HCT116 (cell line): ENCODE measurements around the gene SLC12A7. TPM values are rescaled to one million over a fixed set of nuclear protein-coding genes. Genes with fewer than 3 reads are reported as not detected.
"Not testable (repeated sequence)": the region's sequence is repeated elsewhere in the genome, so short reads cannot be mapped to it uniquely, and the experiment has no call there.

Source experiments
- ATAC-seq: fragments of 200-7000 bp; cut with Tn5 transposase; 2 replicates; pipeline ENCODE4 v1.9.1; 2020; ENCODE audit warnings: mild to moderate bottlenecking, moderate library complexity
- BruUV-seq: library from RNA; stranded (reverse); fragments of 400-500 nt; replicated peaks from 2 replicates; lab custom pipeline; 2021; lab: Mats Ljungman, UMichigan
- CTCF ChIA-PET: fragments of 300-600 bp; sonication (Branson Sonifier 250); formaldehyde crosslinking; loops from one replicate; lab custom pipeline; 2021; ENCODE audit warnings: antibody characterized with exemption; lab: Charles Lee
- POLR2A ChIA-PET: fragments of 300-600, 350-600 bp; sonication (Branson Sonifier 250); formaldehyde crosslinking; loops from one replicate; lab custom pipeline; 2021; ENCODE audit warnings: antibody characterized with exemption; lab: Charles Lee
- RAD21 ChIA-PET, 2 experiments: fragments of 300-600 bp; sonication (Branson Sonifier 250); formaldehyde crosslinking; loops; one replicate each; lab custom pipeline; 2023; ENCODE audit warnings: low total read pairs in 2 of 2; ENCODE audit not compliant: uncharacterized antibody in 2 of 2, unreplicated experiment in 2 of 2, low non-redundant PET in 1 of 2; lab: Charles Lee
- DNase-seq: peaks from one replicate; pipeline ENCODE4 v3.0.0-alpha.2; 2010; ENCODE audit warnings: low read depth, low spot score
- H2AFZ ChIP-seq: fragments of 200-600 bp; shearing (Covaris generic), sonication (generic); 2 replicates; pipeline ENCODE4 v1.6.1; 2017; ENCODE audit warnings: low read depth, mixed run types, mixed read lengths, antibody characterized with exemption, low read length; ENCODE audit not compliant: poor library complexity, severe bottlenecking
- H3K27ac ChIP-seq: 2 replicates; pipeline ENCODE4 v1.5.1; 2012; ENCODE audit warnings: low read depth, low read length
- H3K27me3 ChIP-seq: fragments of 200-600 bp; sonication (generic); 2 replicates; pipeline ENCODE4 v1.6.1; 2016; ENCODE audit warnings: mixed run types, low read length, mixed read lengths; ENCODE audit not compliant: insufficient read depth
- H3K36me3 ChIP-seq, 2 experiments: fragments of 200-500 bp in 1 of 2; fragments of 200-600 bp in 1 of 2; sonication (Bioruptor generic) in 1 of 2; sonication (generic) in 1 of 2; 2 replicates each; pipeline versions ENCODE4 v1.5.1 to v1.6.1; 2014 to 2016; ENCODE audit warnings: low read length in 2 of 2, inconsistent platforms in 1 of 2, mixed read lengths in 1 of 2, mixed run types in 1 of 2; ENCODE audit not compliant: insufficient read depth in 2 of 2, control insufficient read depth in 1 of 2
- H3K4me1 ChIP-seq, 2 experiments: fragments of 200-600 bp in 1 of 2; sonication (generic) in 1 of 2; 2 replicates each; pipeline versions ENCODE4 v1.5.1 to v1.6.1; 2012 to 2017; ENCODE audit warnings: low read length in 2 of 2, inconsistent platforms in 1 of 2, mild to moderate bottlenecking in 1 of 2, mixed read lengths in 1 of 2, mixed run types in 1 of 2, moderate library complexity in 1 of 2; ENCODE audit not compliant: insufficient read depth in 2 of 2, control insufficient read depth in 1 of 2
- H3K4me2 ChIP-seq: fragments of 200-600 bp; sonication (generic); 2 replicates; pipeline ENCODE4 v1.6.1; 2017; ENCODE audit warnings: mixed run types, low read length, mixed read lengths
- H3K4me3 ChIP-seq, 2 experiments: fragments of 200-600 bp in 1 of 2; sonication (generic) in 1 of 2; replicated peaks in 1 of 2; 2 replicates each; pipeline ENCODE4 v1.5.1; 2011 to 2016; ENCODE audit warnings: low read length in 2 of 2, control low read depth in 1 of 2, low read depth in 1 of 2, mild to moderate bottlenecking in 1 of 2, mixed read lengths in 1 of 2, mixed run types in 1 of 2
- H3K79me2 ChIP-seq: fragments of 200-600 bp; sonication (generic); 2 replicates; pipeline ENCODE4 v1.6.1; 2017; ENCODE audit warnings: mild to moderate bottlenecking, mixed run types, low read length, moderate library complexity, mixed read lengths; ENCODE audit not compliant: insufficient read depth
- H3K9ac ChIP-seq: fragments of 200-600 bp; sonication (generic); 2 replicates; pipeline ENCODE4 v1.6.1; 2016; ENCODE audit warnings: low read length, mixed read lengths
- H3K9me2 ChIP-seq: fragments of 200-600 bp; sonication (generic), shearing (Covaris generic); 2 replicates; pipeline ENCODE4 v1.6.1; 2017; ENCODE audit warnings: mixed run types, mild to moderate bottlenecking, moderate library complexity; ENCODE audit not compliant: insufficient read depth
- H3K9me3 ChIP-seq, 2 experiments: fragments of 200-500 bp in 1 of 2; fragments of 200-600 bp in 1 of 2; sonication (Bioruptor generic) in 1 of 2; sonication (generic) in 1 of 2; 2 replicates each; pipeline ENCODE4 v1.6.1; 2014 to 2017; ENCODE audit warnings: low read length in 2 of 2, mixed read lengths in 2 of 2, inconsistent platforms in 1 of 2, low read depth in 1 of 2, mild to moderate bottlenecking in 1 of 2, mixed run types in 1 of 2, moderate library complexity in 1 of 2; ENCODE audit not compliant: control insufficient read depth in 1 of 2, insufficient read depth in 1 of 2
- H4K20me1 ChIP-seq: fragments of 200-600 bp; sonication (generic), shearing (Covaris generic); 2 replicates; pipeline ENCODE4 v1.6.1; 2017; ENCODE audit warnings: mixed run types, mild to moderate bottlenecking, moderate library complexity; ENCODE audit not compliant: insufficient read depth
- CEBPB ChIP-seq: IDR thresholded peaks from 2 replicates; pipeline ENCODE4 v1.6.1; 2012; ENCODE audit warnings: low read depth
- ELF1 ChIP-seq: IDR thresholded peaks from 2 replicates; pipeline ENCODE4 v1.6.1; 2012; ENCODE audit warnings: low read depth, borderline replicate concordance
- EZH2 ChIP-seq: fragments of 200-600 bp; sonication (generic); IDR thresholded peaks from 2 replicates; pipeline ENCODE4 v1.6.1; 2017; ENCODE audit warnings: antibody characterized with exemption, mixed run types
- EZH2phosphoT487 ChIP-seq: fragments of 200-600 bp; IDR thresholded peaks from 2 replicates; pipeline ENCODE4 v1.6.1; 2018; ENCODE audit warnings: antibody characterized with exemption, borderline replicate concordance
- POLR2A ChIP-seq: IDR thresholded peaks from 2 replicates; pipeline ENCODE4 v1.7.0; 2011; ENCODE audit warnings: borderline replicate concordance; ENCODE audit not compliant: insufficient read depth, insufficient read length; ENCODE audit errors: extremely low read depth
- SIN3A ChIP-seq: IDR thresholded peaks from 2 replicates; pipeline ENCODE4 v1.6.1; 2012; ENCODE audit warnings: low read depth
- SP1 ChIP-seq: IDR thresholded peaks from 2 replicates; pipeline ENCODE4 v1.6.1; 2012; ENCODE audit warnings: low read depth
- YY1 ChIP-seq: IDR thresholded peaks from 2 replicates; pipeline ENCODE4 v1.6.1; 2011; ENCODE audit warnings: low read length, low read depth, moderate library complexity, mild to moderate bottlenecking; ENCODE audit not compliant: insufficient replicate concordance; ENCODE audit errors: extremely low read depth
- ZNF274 ChIP-seq: fragments of 200-500 bp; sonication (Bioruptor generic); IDR thresholded peaks from 2 replicates; pipeline ENCODE4 v1.6.1; 2014; ENCODE audit warnings: mild to moderate bottlenecking, low read depth, low read length, inconsistent platforms
- intact Hi-C: fragments of 100-400 bp; cut with micrococcal nuclease; formaldehyde crosslinking; loops from 2 replicates; pipeline ENCODE4 v1.10.0; 2022
- total RNA-seq: library from RNA; stranded (reverse); gene quantifications from one replicate; pipeline ENCODE4 v1.2.1, GENCODE V29; 2021; ENCODE audit not compliant: unreplicated experiment
- TF ChIP-seq, protein P1 (sequence below): IDR thresholded peaks from 2 replicates; pipeline ENCODE4 v1.6.1; 2011; ENCODE audit warnings: mild to moderate bottlenecking, low read length, moderate library complexity; ENCODE audit not compliant: insufficient replicate concordance; ENCODE audit errors: extremely low read depth
- TF ChIP-seq, protein P2 (sequence below): IDR thresholded peaks from 2 replicates; pipeline ENCODE4 v1.6.1; 2012
- TF ChIP-seq, protein P3 (sequence below), 3 experiments: fragments of 200-600 bp in 1 of 3; sonication (generic) in 1 of 3; IDR thresholded peaks in 2 of 3; conservative IDR thresholded peaks in 1 of 3; 2 replicates each; pipeline ENCODE4 v1.5.1; 2012 to 2017; ENCODE audit warnings: low read depth in 2 of 3, low read length in 2 of 3, antibody characterized with exemption in 1 of 3, borderline replicate concordance in 1 of 3, control low read depth in 1 of 3, mild to moderate bottlenecking in 1 of 3, mixed read lengths in 1 of 3, mixed run types in 1 of 3, moderate library complexity in 1 of 3; ENCODE audit not compliant: insufficient read depth in 1 of 3
- TF ChIP-seq, protein P4 (sequence below): IDR thresholded peaks from 2 replicates; pipeline ENCODE4 v1.6.1; 2012; ENCODE audit warnings: low read depth

SLC12A7 gene
- total RNA-seq, 1 experiment from 2014 or later: 29.6 TPM

DNA sequence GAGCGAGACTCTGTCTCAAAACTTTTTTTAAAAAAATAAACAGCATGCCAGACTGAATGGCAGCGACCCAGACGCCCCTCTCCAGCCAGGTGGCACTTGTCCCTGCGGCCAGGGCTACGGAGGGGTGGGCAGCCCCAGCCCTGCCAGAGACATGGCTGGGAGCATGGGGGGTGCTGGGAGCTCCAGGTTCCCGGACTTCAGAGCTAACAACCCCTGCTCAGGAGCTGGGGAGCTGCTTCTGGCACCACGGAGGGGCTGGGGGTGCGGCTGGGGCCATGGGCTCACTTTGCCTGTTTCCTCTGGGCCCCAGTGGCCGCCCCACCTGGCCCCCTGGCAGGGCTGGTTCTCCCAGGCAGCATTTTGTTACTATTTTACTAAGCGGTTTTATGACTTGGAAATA lies 49.9 kb downstream of the SLC12A7 start:
- Histone ChIP-seq H3K4me3 (no peak overlapping the region), H4K20me1 (no peaks in the 10 kb centered on the region), H2AFZ (no peak overlapping the region), H3K9ac (no peak overlapping the region), H3K4me1 (no peaks in the 10 kb centered on the region), H3K9me3 (no peaks in the 10 kb centered on the region), H3K9me2 (no peaks in the 10 kb centered on the region), H3K79me2 (no peaks in the 10 kb centered on the region), H3K36me3 (no peaks in the 10 kb centered on the region; a peak in 2 of 4 replicates), H3K27ac (no peak overlapping the region), H3K4me2 (no peak overlapping the region), H3K27me3 (no peaks in the 10 kb centered on the region)
- ChIA-PET RAD21 (no interaction called here), POLR2A (no interaction called here), CTCF (no interaction called here)
- intact Hi-C loops: no loop called here
- DNase-seq (no peak), ATAC-seq (no peak)
- BruUV-seq: no TSS peak
- TF ChIP-seq SIN3A (no peak), SP1 (no peak), ZNF274 (no peak), CEBPB (no peak), YY1 (no peak), EZH2phosphoT487 (no peak), ELF1 (no peak), EZH2 (no peak), POLR2A (no peak)
- TF ChIP-seq, protein P1, sequence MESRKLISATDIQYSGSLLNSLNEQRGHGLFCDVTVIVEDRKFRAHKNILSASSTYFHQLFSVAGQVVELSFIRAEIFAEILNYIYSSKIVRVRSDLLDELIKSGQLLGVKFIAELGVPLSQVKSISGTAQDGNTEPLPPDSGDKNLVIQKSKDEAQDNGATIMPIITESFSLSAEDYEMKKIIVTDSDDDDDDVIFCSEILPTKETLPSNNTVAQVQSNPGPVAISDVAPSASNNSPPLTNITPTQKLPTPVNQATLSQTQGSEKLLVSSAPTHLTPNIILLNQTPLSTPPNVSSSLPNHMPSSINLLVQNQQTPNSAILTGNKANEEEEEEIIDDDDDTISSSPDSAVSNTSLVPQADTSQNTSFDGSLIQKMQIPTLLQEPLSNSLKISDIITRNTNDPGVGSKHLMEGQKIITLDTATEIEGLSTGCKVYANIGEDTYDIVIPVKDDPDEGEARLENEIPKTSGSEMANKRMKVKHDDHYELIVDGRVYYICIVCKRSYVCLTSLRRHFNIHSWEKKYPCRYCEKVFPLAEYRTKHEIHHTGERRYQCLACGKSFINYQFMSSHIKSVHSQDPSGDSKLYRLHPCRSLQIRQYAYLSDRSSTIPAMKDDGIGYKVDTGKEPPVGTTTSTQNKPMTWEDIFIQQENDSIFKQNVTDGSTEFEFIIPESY: no peak
- TF ChIP-seq, protein P2, sequence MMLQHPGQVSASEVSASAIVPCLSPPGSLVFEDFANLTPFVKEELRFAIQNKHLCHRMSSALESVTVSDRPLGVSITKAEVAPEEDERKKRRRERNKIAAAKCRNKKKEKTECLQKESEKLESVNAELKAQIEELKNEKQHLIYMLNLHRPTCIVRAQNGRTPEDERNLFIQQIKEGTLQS: no peak
- TF ChIP-seq, protein P3, sequence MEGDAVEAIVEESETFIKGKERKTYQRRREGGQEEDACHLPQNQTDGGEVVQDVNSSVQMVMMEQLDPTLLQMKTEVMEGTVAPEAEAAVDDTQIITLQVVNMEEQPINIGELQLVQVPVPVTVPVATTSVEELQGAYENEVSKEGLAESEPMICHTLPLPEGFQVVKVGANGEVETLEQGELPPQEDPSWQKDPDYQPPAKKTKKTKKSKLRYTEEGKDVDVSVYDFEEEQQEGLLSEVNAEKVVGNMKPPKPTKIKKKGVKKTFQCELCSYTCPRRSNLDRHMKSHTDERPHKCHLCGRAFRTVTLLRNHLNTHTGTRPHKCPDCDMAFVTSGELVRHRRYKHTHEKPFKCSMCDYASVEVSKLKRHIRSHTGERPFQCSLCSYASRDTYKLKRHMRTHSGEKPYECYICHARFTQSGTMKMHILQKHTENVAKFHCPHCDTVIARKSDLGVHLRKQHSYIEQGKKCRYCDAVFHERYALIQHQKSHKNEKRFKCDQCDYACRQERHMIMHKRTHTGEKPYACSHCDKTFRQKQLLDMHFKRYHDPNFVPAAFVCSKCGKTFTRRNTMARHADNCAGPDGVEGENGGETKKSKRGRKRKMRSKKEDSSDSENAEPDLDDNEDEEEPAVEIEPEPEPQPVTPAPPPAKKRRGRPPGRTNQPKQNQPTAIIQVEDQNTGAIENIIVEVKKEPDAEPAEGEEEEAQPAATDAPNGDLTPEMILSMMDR (IDR thresholded peaks at IDR 0.05 in 2 of 3, conservative IDR thresholded peaks at IDR 0.05 in 1 of 3; ENCODE audit: borderline replicate concordance in 1 of 3, insufficient read depth in 1 of 3, low read depth in 2 of 3, low read length in 2 of 3): no peak
- TF ChIP-seq, protein P4, sequence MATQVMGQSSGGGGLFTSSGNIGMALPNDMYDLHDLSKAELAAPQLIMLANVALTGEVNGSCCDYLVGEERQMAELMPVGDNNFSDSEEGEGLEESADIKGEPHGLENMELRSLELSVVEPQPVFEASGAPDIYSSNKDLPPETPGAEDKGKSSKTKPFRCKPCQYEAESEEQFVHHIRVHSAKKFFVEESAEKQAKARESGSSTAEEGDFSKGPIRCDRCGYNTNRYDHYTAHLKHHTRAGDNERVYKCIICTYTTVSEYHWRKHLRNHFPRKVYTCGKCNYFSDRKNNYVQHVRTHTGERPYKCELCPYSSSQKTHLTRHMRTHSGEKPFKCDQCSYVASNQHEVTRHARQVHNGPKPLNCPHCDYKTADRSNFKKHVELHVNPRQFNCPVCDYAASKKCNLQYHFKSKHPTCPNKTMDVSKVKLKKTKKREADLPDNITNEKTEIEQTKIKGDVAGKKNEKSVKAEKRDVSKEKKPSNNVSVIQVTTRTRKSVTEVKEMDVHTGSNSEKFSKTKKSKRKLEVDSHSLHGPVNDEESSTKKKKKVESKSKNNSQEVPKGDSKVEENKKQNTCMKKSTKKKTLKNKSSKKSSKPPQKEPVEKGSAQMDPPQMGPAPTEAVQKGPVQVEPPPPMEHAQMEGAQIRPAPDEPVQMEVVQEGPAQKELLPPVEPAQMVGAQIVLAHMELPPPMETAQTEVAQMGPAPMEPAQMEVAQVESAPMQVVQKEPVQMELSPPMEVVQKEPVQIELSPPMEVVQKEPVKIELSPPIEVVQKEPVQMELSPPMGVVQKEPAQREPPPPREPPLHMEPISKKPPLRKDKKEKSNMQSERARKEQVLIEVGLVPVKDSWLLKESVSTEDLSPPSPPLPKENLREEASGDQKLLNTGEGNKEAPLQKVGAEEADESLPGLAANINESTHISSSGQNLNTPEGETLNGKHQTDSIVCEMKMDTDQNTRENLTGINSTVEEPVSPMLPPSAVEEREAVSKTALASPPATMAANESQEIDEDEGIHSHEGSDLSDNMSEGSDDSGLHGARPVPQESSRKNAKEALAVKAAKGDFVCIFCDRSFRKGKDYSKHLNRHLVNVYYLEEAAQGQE: no peak

DNA sequence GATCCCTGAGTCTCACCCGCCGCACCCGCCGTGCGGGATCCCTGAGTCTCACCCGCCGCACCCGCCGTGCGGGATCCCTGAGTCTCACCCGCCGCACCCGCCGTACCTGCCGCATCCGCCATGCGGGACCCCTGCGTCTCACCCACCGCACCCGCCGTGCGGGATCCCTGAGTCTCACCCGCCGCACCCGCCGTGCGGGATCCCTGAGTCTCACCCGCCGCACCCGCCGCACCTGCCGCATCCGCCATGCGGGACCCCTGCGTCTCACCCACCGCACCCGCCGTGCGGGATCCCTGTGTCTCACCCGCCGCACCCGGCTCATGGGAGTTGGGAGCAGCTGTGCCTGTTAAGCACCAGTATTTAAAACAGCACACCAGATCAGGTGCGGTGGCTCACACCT lies 50.6 kb downstream of the SLC12A7 start:
- CTCF ChIA-PET, POLR2A ChIA-PET: not testable (repeated sequence)

More for the DNA sequence above, 50.6 kb downstream of the SLC12A7 start:
- H3K4me1 ChIP-seq, DNase-seq, ATAC-seq, BruUV-seq, H4K20me1 ChIP-seq, H3K27me3 ChIP-seq, H3K9me2 ChIP-seq, H3K9ac ChIP-seq, H3K9me3 ChIP-seq, H3K4me2 ChIP-seq, H3K4me3 ChIP-seq, H2AFZ ChIP-seq, H3K79me2 ChIP-seq, RAD21 ChIA-PET, H3K36me3 ChIP-seq, H3K27ac ChIP-seq, intact Hi-C loops: not testable (repeated sequence)
